ENCODE results near the gene TEAD3. TPM values are rescaled to one million over a fixed set of nuclear protein-coding genes. Genes with fewer than 3 reads are reported as not detected.

TEAD3 gene
- total and polyA plus RNA-seq, 2 of the 4 experiments (the other 2 are of a cell fraction): 5.2 to 28.0 TPM

- no peak for TF ChIP-seq MXI1 (IDR thresholded peaks at IDR 0.05; ENCODE audit: borderline replicate concordance, low read depth, low read length)
Measured at GRCh38 chr6:35474131-35474941, 22.5 kb downstream of the TEAD3 start (continued).

GRCh38 chr6:35473850-35474130 is 23.1 kb downstream of the TEAD3 start:
- no peak overlapping the region for H2AK5ac ChIP-seq (ENCODE audit: low read depth, low read length)
- H2AK9ac ChIP-seq (replicated peaks; ENCODE audit: low read depth, low read length, poor library complexity): peak overlapping the region; percentile 44
- H2AFZ ChIP-seq (replicated peaks; ENCODE audit: low read length, poor library complexity): no peak overlapping the region
- in situ Hi-C loops (cut with MboI; ENCODE audit: low sequenced_read_pairs) (no loop called here), dilution Hi-C loops (cut with HindIII; ENCODE audit: low sequenced_read_pairs, unreplicated experiment) (no loop called here), intact Hi-C loops (cut with micrococcal nuclease) (no loop called here)
- DNase-seq: no peak
- H3K9ac ChIP-seq (ENCODE audit: low read depth, low read length): no peak overlapping the region
- H3K4ac ChIP-seq (ENCODE audit: low read depth, low read length): no peak overlapping the region
- H3K4me2 ChIP-seq (ENCODE audit: low read depth, low read length): no peak overlapping the region
- H3K4me3 ChIP-seq (ENCODE audit: insufficient read depth, low read depth, low read length): no peak overlapping the region
- ChIA-PET CTCF (no interaction called here), POLR2A (ENCODE audit: unreplicated experiment) (interaction anchor here (0.6 to 0.9 kb wide), 5 partner anchors 8 to 442 kb away, joined by 3 to 7 read pairs (median 4); no protein-coding TSS in a partner anchor)
- H2BK5ac ChIP-seq (ENCODE audit: low read depth, low read length, poor library complexity, severe bottlenecking): no peak overlapping the region
- no peak overlapping the region for H3K56ac ChIP-seq (ENCODE audit: extremely low read depth, insufficient read depth, low read length)
- 0 out of 2 replicates have a peak, but pooled peaks cover 6% of the 10 kb centered on the region for H3K9me1 ChIP-seq (ENCODE audit: insufficient read depth, low read length)
- no peak overlapping the region for H3K14ac ChIP-seq (replicated peaks; ENCODE audit: low read depth, low read length)
- H3K9me3 ChIP-seq (ENCODE audit: control insufficient read depth, insufficient read depth, low read length): no peaks in the 10 kb centered on the region
- no peak overlapping the region for H3K18ac ChIP-seq (ENCODE audit: low read depth, low read length)
- peaks cover 68% of the 10 kb centered on the region for H4K20me1 ChIP-seq (ENCODE audit: insufficient read depth, low read length)
- peaks cover 66% of the 10 kb centered on the region for H3K36me3 ChIP-seq (ENCODE audit: control insufficient read depth, insufficient read depth, low read length)
- no peak overlapping the region for H3K27ac ChIP-seq (ENCODE audit: insufficient read depth, low read length)
- H2BK20ac ChIP-seq (ENCODE audit: low read depth, low read length): no peak overlapping the region
- no peaks in the 10 kb centered on the region for H3K27me3 ChIP-seq (ENCODE audit: control insufficient read depth, insufficient read depth, low read length)
- ATAC-seq (ENCODE audit: low read depth): no peak
- no peak overlapping the region for H2BK120ac ChIP-seq (ENCODE audit: low read depth, low read length)
- peaks cover 10% of the 10 kb centered on the region for H3K4me1 ChIP-seq (ENCODE audit: control insufficient read depth, insufficient read depth, low read length)
- H3K79me1 ChIP-seq (ENCODE audit: low read depth in 1 of 2, low read length in 2 of 2): peaks cover 7 to 48% of the 10 kb centered on the region in 2 experiments; a peak in 3 of 4 replicates
- H4K5ac ChIP-seq (ENCODE audit: low read depth, low read length): no peak overlapping the region
- no peak overlapping the region for H2BK15ac ChIP-seq (ENCODE audit: low read depth, low read length)
- H3K23ac ChIP-seq (ENCODE audit: low read depth, low read length): no peak overlapping the region
- no peak overlapping the region for H4K91ac ChIP-seq (ENCODE audit: insufficient read depth, low read depth, low read length)
- BruUV-seq (replicated peaks): no TSS peak
- TF ChIP-seq MXI1 (IDR thresholded peaks at IDR 0.05; ENCODE audit: borderline replicate concordance, low read depth, low read length) (no peak), RCOR1 (IDR thresholded peaks at IDR 0.05; ENCODE audit: insufficient replicate concordance, low read length) (no peak), MAZ (IDR thresholded peaks at IDR 0.05; ENCODE audit: borderline replicate concordance, low read depth, low read length) (no peak), RAD21 (IDR thresholded peaks at IDR 0.05; ENCODE audit: low read length) (no peak), BHLHE40 (IDR thresholded peaks at IDR 0.05; ENCODE audit: low read depth, low read length) (no peak), RFX5 (IDR thresholded peaks at IDR 0.05; ENCODE audit: low read depth, low read length) (no peak), MAFK (IDR thresholded peaks at IDR 0.05; ENCODE audit: low read depth, low read length) (no peak), NFE2L2 (IDR thresholded peaks at IDR 0.05; ENCODE audit: low read depth, low read length) (no peak), CHD1 (IDR thresholded peaks at IDR 0.05; ENCODE audit: low read depth, low read length) (no peak), FOS (IDR thresholded peaks at IDR 0.05; ENCODE audit: low read depth, low read length) (no peak), POLR2A (IDR thresholded peaks at IDR 0.05; ENCODE audit: low read depth, low read length) (no peak), CEBPB (IDR thresholded peaks at IDR 0.05; ENCODE audit: low read depth, low read length) (no peak)
- TF ChIP-seq, protein P1, sequence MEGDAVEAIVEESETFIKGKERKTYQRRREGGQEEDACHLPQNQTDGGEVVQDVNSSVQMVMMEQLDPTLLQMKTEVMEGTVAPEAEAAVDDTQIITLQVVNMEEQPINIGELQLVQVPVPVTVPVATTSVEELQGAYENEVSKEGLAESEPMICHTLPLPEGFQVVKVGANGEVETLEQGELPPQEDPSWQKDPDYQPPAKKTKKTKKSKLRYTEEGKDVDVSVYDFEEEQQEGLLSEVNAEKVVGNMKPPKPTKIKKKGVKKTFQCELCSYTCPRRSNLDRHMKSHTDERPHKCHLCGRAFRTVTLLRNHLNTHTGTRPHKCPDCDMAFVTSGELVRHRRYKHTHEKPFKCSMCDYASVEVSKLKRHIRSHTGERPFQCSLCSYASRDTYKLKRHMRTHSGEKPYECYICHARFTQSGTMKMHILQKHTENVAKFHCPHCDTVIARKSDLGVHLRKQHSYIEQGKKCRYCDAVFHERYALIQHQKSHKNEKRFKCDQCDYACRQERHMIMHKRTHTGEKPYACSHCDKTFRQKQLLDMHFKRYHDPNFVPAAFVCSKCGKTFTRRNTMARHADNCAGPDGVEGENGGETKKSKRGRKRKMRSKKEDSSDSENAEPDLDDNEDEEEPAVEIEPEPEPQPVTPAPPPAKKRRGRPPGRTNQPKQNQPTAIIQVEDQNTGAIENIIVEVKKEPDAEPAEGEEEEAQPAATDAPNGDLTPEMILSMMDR (conservative IDR thresholded peaks at IDR 0.05; ENCODE audit: low read depth, low read length): no peak
- H4K8ac ChIP-seq (ENCODE audit: low read depth in 2 of 2, low read length in 2 of 2): no peak overlapping the region
